Transverse colon (tissue), 4 donors: ENCODE measurements around the gene CENPM. TPM values are rescaled to one million over a fixed set of nuclear protein-coding genes. Genes with fewer than 3 reads are reported as not detected.

Experiments
- DNase-seq: peaks from one replicate; pipeline ENCODE4 v3.0.0-alpha.2; 2019
- H3K27ac ChIP-seq, 4 donors: fragments of 200-600 bp; sonication (generic); 2 replicates each; pipeline ENCODE4 v1.5.1; 2016 to 2018; ENCODE audit warnings: inconsistent platforms in 4 of 4
- H3K27me3 ChIP-seq: fragments of 200-600 bp; sonication (generic); 2 replicates; pipeline ENCODE4 v1.5.1; 2017; ENCODE audit warnings: inconsistent platforms
- H3K36me3 ChIP-seq, 4 donors: fragments of 200-600 bp; sonication (generic); 2 replicates each; pipeline ENCODE4 v1.5.1; 2017 to 2019; ENCODE audit warnings: inconsistent platforms in 4 of 4
- H3K4me1 ChIP-seq, 4 donors: fragments of 200-600 bp; sonication (generic); 2 replicates each; pipeline ENCODE4 v1.5.1; 2017 to 2020; ENCODE audit warnings: inconsistent platforms in 4 of 4
- H3K4me3 ChIP-seq, 4 donors: fragments of 200-600 bp; sonication (generic); 1 replicate in 1 of 4; 2 replicates in 3 of 4; pipeline versions ENCODE4 v1.5.1 to v1.6.1; 2017 to 2019; ENCODE audit warnings: inconsistent platforms in 4 of 4
- H3K9me3 ChIP-seq, 2 donors: fragments of 200-600 bp; sonication (generic); 2 replicates each; pipeline ENCODE4 v1.5.1; 2017 to 2019; ENCODE audit warnings: inconsistent platforms in 2 of 2
- EP300 ChIP-seq: sonication (generic); formaldehyde crosslinking; IDR thresholded peaks from one replicate; pipeline ENCODE4 v1.6.1; 2017; ENCODE audit warnings: antibody characterized with exemption, low read depth
- POLR2A ChIP-seq: fragments of 450-650 bp; IDR thresholded peaks from one replicate; pipeline ENCODE4 v1.6.1; 2016; ENCODE audit warnings: antibody characterized with exemption, mild to moderate bottlenecking, moderate library complexity
- POLR2AphosphoS5 ChIP-seq, 3 donors: sonication (generic); formaldehyde crosslinking; IDR thresholded peaks; one replicate each; pipeline ENCODE4 v1.6.1; 2016; ENCODE audit warnings: antibody characterized with exemption in 3 of 3
- whole genome bisulfite sequencing, 2 donors: methylation state at CpG; one replicate each; pipeline ENCODE4 v1.1.5; 2018; ENCODE audit warnings: low coverage in 1 of 2; 5-methylcytosine and 5-hydroxymethylcytosine counted together
- in situ Hi-C, 4 donors: fragments of 200-750 bp; cut with MboI; loops; one replicate each; pipeline versions ENCODE4 v1.15.0 to v1.15.1; 2017; ENCODE audit warnings: low sequenced_read_pairs in 3 of 4, low pct_ligation_motif_present in 1 of 4, low pct_unique_long_range_greater_than_20kb in 1 of 4
- intact Hi-C: fragments of 100-400 bp; cut with DNase I; formaldehyde crosslinking; loops from one replicate; pipeline ENCODE4 v1.15.1; 2023; ENCODE audit warnings: low total_unique reads
- total RNA-seq, 4 donors: library from RNA; depleted of rRNA; stranded (reverse); fragments of >200 nt; gene quantifications; one replicate each; pipeline ENCODE4 v1.1.0, GENCODE V29; 2016
- TF ChIP-seq, protein P1 (sequence below), 5 experiments: fragments of 200-600 bp in 3 of 5; fragments of 450-650 bp in 2 of 5; sonication (generic) in 3 of 5; IDR thresholded peaks; 1 replicate in 2 of 5; 2 replicates in 3 of 5; pipeline ENCODE4 v1.5.1; 2016 to 2017; ENCODE audit warnings: antibody characterized with exemption in 5 of 5, inconsistent platforms in 3 of 5, mild to moderate bottlenecking in 2 of 5, moderate library complexity in 1 of 5

Gene CENPM
- total RNA-seq, 4 donors from 2014 or later, result 6.0 to 22.9 (median 11.0) TPM; not detected in 1

DNA sequence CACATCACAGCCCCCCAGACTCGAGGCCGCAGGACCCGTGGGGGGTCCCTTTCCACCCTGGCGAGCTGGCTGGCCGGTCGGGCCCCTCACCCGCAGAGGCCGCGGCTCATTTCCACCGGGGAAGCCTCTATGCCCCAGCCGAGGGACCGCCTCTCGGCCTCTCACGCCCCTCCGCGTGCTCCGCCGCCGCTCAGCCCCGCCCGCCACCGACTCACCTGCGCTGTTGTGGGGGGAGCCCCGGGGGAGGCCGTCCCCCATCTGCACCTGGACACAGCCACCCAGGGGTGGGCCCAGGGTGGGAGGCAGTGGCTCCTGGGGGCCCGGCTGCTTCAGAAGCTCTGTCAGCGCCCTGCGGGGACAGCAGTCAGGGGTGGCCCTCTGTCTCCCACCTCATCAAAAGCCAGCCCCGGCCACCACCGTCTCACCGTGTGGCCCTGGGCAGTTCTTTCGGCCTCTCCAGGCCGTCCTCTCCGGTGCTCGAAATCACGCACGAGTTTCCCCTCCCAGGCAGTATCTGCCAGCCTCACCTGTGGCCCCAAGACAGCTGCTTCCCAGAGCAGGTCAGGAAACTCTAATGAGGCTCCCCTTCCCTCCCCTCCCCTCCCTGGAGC lies 35.8 kb downstream of the CENPM start:
- WGBS, 2 donors, result 22% methylated on average over 21 of the region's 37 CpGs; no CpG with 5 or more reads in 1 of the 2 donors
- Histone ChIP-seq H3K9me3 (no peaks in the 10 kb centered on the region), H3K27ac (no peak overlapping the region), H3K36me3 (no peaks in the 10 kb centered on the region), H3K27me3 (peaks cover 72% of the 10 kb centered on the region), H3K4me3 (peak overlapping the region in 2 of 4 donors; percentile 32 to 41), H3K4me1 (peaks cover 11 to 37% (median 37%) of the 10 kb centered on the region in 4 donors)
- in situ Hi-C loops (no loop called here), intact Hi-C loops (no loop called here)
- DNase-seq, result no peak
- TF ChIP-seq, protein P1, sequence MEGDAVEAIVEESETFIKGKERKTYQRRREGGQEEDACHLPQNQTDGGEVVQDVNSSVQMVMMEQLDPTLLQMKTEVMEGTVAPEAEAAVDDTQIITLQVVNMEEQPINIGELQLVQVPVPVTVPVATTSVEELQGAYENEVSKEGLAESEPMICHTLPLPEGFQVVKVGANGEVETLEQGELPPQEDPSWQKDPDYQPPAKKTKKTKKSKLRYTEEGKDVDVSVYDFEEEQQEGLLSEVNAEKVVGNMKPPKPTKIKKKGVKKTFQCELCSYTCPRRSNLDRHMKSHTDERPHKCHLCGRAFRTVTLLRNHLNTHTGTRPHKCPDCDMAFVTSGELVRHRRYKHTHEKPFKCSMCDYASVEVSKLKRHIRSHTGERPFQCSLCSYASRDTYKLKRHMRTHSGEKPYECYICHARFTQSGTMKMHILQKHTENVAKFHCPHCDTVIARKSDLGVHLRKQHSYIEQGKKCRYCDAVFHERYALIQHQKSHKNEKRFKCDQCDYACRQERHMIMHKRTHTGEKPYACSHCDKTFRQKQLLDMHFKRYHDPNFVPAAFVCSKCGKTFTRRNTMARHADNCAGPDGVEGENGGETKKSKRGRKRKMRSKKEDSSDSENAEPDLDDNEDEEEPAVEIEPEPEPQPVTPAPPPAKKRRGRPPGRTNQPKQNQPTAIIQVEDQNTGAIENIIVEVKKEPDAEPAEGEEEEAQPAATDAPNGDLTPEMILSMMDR (IDR thresholded peaks at IDR 0.05), result no peak
- TF ChIP-seq POLR2A (no peak), EP300 (no peak), POLR2AphosphoS5 (IDR thresholded peaks at IDR 0.05) (no peak)

DNA sequence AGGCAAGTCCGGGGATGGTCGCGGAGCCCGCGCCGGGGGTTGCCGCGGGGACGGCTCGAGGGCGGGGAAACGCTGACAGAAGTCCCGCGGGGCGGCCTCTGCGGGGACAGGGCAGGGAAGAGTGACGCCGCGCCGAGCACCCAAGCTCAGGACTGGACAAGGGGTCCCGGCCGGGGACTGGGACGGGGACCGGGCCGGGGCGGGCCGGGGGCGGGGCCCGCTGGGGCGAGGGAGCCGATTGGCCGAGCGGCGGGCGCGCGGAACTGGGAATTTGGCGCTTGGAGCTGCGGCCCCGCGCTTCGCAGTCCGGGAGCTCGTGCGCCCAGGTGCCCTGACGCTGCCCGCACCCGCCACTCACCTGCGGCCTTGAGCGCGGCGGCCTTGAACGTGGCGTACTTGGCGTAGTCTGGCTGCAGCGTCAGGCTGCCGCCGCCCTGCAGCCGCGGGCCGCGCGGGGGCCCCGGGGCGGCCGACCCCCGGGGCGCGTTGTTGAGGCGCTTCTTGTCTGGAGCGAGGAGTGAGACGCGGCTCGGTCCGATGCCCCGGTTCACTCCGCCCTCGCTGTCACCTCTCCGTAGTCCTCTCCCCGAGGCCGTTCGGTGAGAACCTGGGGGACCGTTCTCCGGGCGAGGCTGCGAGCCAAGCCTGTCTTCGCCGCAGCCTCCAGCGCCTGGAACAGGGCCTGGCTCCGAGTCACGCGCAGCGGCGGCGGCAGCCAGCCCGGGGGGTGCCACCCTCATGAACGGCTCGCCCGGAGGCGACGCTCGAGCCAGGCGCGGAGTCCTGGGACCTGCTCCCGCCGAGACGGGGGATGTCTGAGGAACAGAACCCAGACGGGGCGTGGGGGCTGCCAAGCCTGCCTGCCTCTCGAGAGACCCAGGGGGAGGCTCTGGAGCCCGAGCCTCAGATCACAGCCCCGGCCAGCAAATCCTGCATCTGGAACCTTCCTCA lies 36.6 kb downstream of the CENPM start:
- DNase-seq, result no peak
- in situ Hi-C loops, result no loop called here
- WGBS, 2 donors, result 2% methylated on average over 48 of the region's 112 CpGs; no CpG with 5 or more reads in 1 of the 2 donors

DNA sequence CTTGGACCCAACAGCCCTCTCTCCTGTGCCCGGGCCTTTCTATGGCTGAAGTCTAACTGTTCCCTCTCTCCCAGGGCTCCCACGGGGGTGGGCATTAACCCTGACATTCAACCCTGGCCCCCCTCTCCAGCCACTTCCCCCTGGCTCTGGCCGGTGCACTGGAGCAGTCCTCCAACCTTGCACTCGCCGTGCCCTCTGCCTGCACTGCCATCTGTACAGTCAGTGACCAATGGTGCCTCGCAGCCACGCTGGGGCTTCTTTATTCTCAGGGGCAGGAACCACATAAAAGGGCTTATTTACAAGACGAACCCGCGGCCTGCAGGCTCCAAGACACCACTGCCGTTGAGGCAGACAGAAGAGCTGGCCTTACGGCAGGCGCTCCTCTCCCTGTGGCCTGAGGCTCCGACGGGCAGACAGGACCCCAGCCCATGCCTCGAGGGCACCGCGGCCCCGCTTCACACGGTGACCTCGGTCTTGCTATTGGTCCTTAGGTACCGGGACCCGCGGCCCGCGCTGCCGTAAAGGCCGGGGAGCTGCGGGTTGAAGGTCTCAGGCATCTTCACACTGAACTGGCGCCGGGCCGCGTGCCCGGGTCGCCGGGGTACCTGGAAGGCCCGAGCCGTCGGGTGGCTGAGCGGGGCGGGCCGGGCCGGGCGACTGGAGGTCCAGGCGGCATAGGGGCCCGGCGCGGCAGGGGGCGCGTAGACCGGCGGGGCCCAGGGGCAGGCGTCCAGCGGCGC lies 37.5 kb downstream of the CENPM start:
- in situ Hi-C loops, result no loop called here
- Histone ChIP-seq H3K27me3 (peaks cover 56% of the 10 kb centered on the region), H3K9me3 (no peaks in the 10 kb centered on the region), H3K4me3 (peak overlapping the region in 2 of 4 donors; percentile 32 to 41), H3K27ac (no peak overlapping the region), H3K4me1 (peaks cover 11 to 28% (median 26%) of the 10 kb centered on the region in 4 donors), H3K36me3 (peaks cover 0 to 11% (median 4%) of the 10 kb centered on the region in 4 donors)
- no peak for TF ChIP-seq POLR2AphosphoS5 (IDR thresholded peaks at IDR 0.05)
- no peak for TF ChIP-seq EP300
- no peak for TF ChIP-seq POLR2A
- TF ChIP-seq, protein P1 (IDR thresholded peaks at IDR 0.05), result no peak
- intact Hi-C loops, result no loop called here
- no peak for DNase-seq
- WGBS, 2 donors, result 39% methylated on average over 28 of the region's 55 CpGs; no CpG with 5 or more reads in 1 of the 2 donors

More for the DNA sequence above, 36.6 kb downstream of the CENPM start:
- Histone ChIP-seq H3K4me1 (peaks cover 11 to 36% (median 34%) of the 10 kb centered on the region in 4 donors), H3K27ac (no peak overlapping the region), H3K36me3 (peaks cover 0 to 2% (median under 1%) of the 10 kb centered on the region in 4 donors), H3K27me3 (peaks cover 65% of the 10 kb centered on the region), H3K4me3 (peak overlapping the region in 2 of 4 donors; percentile 32 to 41), H3K9me3 (no peaks in the 10 kb centered on the region)
- TF ChIP-seq, protein P1 (IDR thresholded peaks at IDR 0.05), result no peak
- TF ChIP-seq POLR2A (no peak), EP300 (no peak), POLR2AphosphoS5 (IDR thresholded peaks at IDR 0.05) (no peak)
- intact Hi-C loops, result no loop called here
